GM18870 (cell line): ENCODE results near the gene TIFAB.

Source experiments
- ATAC-seq: cut with Tn5 transposase; IDR thresholded peaks from one replicate; pipeline ENCODE4 v1.9.1; 2021; ENCODE audit warnings: moderate library complexity; ENCODE audit not compliant: unreplicated experiment

The TIFAB gene

DNA sequence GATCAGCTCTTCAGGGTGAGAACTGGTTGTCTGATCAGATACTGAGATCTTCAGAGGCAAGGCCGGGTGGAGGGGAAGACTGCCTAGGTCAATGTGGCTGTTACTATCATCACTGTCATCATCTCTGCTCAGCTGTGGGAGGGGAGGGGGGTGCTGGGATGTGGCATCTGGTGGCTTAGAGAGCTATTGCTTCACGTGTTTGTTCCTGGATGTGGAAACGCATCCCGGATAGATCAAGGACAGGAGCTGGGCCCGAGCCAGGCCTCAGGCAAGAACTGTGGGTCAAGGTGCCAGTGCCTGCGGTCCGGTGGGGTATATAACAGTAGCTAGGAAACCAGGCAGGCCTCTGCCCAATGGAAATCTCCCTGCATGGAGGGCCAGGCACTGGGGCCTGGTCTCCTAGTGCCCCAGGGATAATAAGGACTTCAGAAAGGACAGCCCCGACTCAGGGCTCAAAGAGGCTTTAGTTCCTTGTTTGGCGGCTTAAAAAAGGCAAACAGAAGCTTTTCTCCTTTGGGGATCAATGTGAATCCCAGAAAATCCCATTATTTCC, 30.3 kb upstream of the TIFAB start:
- no peak for ATAC-seq

DNA sequence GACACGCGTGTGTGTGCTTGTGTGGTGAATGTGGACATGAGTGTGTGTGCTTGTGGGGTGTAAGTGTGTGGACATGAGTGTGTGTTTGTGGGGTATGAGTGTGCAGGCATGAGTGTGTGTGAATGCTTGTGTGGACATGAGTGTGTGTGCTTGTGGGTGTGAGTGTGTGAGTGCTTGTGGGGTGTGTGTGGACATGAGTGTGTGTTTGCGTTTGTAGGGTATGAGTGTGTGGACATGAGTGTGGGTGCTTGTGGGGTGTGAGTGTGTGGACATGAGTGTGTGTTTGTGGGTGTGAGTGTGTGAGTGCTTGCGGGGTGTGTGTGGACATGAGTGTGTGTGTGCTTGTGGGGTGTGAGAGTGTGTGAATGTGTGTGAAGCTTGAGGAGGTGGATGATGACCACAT, 29.8 kb upstream of the TIFAB start:
- no peak for ATAC-seq

DNA sequence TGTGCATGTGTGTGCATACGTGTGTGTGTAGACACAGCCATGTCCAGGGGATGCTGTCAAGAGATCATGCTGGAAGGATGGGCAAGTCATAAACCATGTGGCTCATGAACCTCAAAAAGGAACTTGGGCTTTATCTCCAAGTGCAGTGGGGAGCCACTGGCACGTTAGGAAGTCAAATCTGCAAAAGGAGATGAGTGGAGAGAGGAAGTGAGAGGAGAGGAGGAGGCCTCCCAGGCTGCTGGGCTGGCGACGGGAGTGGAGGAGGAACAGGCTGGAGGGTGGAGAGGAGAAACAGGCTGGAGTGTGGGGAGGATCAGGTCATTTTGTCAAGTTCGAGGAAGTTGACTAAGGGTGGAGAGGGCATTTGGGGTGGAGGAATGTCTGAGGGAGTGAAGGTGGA, 29.2 kb upstream of the TIFAB start:
- no peak for ATAC-seq

DNA sequence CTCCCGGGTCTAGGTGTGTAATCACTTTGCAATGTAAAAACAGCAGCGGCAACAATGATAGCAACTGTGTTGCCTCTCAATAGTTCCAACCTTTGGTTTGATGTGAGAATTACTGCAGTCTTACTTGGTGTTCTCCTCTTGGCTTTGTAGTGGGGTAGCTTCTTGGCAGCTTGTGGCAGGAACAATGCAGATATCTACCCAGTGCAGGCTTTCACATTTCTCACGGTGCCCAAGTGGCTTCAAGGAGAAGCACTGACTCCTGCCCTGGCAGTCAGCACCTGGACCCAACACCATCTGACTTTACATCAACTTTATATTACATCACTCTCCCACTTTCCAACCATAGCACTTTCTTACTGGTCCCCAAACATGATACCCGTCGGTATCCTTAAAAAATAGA, 28.4 kb upstream of the TIFAB start:
- ATAC-seq, result no peak

DNA sequence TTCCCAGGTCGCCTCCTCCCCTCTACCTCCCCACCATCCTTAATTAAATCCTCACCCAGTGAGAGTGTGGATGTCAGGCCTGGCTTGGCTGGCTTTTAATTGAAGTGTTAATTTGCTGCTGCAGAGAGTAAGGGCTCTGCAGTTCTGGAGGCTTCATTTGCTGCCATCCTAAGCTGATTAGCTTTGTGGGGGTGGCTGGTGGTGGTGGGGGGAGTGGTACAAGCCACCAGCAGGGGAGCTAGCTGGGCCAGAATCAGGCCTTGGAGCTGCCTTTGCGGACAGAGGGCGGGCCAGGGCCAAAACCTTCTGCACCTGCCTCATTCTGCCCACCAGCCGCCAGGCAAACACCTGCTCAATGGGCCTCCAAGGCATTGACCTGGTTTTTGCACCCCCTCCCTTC, 26.8 kb upstream of the TIFAB start:
- ATAC-seq, result no peak

DNA sequence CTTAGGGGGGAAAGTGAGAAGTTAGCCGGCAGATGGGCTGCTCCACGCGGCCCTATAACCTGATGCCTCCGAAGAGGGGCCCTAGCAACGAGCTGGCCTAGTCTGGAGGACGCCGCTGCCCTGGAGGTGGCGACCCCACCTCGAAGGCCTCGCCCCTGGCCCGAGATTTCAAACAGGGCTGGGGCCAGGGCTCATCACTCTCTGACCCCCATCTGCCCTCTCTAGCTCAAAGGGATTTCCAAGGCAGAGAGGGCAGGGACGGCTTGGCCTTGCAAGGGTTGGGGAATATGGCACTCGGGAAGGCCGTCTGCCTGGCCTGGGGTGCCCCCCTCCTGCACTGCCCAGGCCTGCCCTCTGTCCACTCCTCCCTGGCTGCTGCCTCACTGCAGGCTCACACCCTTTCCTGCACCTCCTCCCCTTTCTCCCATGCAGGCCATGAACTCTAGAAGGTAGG, 25.5 kb upstream of the TIFAB start:
- no peak for ATAC-seq

DNA sequence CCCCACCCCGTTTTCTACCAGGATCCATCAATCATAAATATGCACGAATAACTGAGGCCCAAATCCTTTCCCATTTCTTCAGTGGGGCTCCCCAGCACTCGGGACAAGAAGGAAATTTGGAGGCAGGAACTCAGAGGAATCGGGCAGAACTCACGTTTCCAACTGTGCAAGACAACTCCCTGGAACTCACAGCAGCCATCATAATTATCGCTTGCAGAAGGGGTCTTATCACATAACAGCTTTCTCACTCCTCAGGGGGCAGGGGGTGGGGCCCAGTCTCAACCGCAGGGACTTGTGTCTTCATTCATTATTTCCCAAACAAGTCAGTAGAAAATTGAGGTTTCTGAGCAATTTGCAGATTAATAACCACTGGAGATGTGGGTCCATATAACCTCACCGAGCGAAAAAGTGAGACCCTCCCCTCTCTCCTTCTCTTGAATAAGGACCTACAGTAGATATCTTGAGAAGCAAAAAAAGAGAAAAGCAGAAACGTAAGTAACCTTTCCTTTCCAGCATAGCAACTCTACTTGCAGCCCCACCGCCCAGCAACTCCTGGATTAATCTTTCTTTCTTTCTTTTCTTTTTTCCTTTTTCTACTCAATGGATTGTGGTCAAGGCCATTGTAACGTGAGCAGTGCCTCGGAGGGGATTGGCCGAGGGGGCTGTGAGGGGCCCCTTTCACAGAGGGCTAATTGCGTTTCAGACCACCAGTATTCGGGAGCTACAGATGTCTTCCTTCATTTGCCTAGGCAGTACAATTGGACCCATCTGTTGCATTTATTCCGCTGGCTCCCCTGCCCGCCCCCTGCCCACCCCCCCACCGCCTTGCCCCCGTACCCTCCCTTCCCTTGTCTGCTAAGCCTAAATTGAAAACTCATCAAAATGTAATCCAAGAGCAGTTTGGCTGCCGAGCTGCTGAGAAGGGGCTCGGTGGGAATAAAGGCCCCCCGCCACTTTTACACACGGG, 24.7 kb upstream of the TIFAB start:
- ATAC-seq, result no peak

DNA sequence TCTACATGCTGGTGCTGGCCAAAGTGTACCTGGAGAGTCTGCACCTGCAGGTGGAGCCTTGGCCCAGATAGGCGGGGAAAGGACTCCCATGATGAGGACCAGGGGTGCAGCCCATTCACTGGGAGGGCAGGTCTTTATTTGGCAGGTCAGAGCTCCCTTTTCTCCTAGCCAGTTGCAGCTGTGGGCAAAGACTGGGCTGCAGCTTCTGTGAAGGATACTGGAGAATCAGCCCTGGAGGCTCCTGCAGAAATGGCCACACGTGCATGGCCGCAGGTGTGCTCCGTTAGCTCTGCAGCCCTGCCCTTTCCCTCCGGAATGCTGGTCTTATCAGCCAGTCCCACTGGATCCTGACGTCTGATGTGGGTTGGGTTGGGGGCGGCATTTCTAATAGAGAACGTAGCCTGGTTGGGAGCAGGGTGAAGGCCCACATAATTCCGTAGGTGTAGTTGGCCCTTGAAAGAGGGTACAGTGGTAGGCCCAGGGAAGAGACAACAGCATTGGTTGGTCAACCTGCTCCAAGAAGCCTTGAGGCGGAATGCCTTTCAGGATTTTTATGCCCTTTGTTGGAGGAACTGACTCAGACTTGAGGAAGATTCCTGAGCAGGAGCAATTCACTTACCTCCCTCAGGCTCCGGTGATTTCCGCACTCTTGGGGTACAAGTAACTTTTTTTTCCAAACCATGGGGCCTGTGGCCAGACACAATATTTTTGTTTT, 22.0 kb upstream of the TIFAB start:
- no peak for ATAC-seq

DNA sequence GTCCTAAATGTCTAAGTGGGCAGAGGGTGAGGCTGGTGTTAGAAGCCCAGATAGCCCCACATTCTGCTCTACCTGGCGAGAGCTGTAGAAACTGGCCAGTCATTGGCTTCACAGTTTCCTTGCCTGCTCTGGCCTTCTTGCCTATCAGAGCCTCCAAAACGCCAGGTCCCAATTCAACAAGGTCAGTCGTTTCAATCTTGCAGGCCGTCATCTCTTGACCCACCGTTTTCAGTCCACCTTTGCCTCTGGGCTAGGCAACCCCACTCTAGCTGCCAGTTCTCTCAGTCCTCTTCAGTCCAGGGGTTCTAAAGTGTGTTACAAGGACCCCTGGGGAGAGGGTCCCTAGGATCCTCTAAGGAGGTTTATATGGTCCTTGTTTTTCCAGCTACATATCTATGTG, 20.0 kb upstream of the TIFAB start:
- ATAC-seq, result no peak

DNA sequence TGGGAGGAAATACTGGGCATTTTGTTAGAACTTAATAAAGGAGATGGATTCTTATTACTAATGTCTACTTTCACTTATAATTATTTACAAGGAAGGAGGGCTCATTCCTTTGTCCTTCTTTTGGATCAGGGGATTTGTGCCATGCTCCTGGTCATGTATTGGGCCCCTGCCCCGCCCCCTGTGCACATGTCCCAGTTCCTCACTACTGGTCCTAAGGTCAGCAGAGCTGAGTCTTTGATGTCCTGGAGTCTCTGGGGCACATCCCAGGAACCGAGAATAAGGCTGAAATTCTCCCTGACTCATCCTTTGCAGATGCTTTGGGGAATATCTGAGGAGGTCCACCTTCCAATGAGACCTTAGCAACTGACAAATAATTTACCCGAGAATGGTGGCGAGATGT, 19.6 kb upstream of the TIFAB start:
- ATAC-seq, result no peak

DNA sequence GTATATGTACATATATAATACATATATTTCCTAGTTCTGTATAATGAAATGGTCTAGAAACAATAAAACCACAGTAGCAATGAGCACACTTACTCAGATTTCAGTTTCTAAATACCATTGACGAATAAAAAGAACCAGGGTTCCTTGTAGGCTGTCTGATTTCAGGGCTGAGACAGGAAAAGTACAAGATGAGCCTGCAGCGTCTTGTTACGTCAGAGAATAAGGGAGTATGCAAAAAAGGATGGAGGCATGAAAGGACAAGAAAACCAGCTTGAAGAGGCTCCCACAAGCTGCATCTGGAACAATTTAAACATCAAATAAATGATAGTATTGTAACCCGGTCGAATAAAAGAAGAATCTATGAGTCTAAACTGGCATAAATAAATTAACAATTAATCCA, 17.8 kb upstream of the TIFAB start:
- ATAC-seq, result no peak

DNA sequence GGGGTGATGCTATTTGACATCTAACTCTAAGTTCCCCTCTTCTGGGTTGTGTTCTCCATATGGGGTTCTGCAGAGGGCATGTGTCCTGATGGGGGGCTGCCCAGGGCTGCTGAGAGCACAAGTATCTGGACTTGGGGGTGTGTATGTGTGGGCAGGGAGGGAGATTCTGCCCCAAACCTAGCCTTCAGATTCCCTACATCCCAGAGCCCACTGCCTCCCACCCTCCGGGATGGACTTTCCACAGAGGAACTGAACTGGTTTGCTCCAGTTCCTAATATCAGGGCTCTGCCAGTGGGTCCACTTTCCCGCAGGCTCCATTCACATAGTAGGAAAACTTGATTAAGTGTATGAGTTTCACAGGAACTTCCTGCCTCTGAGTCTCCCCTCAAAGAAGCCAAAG, 16.4 kb upstream of the TIFAB start:
- ATAC-seq, result no peak

DNA sequence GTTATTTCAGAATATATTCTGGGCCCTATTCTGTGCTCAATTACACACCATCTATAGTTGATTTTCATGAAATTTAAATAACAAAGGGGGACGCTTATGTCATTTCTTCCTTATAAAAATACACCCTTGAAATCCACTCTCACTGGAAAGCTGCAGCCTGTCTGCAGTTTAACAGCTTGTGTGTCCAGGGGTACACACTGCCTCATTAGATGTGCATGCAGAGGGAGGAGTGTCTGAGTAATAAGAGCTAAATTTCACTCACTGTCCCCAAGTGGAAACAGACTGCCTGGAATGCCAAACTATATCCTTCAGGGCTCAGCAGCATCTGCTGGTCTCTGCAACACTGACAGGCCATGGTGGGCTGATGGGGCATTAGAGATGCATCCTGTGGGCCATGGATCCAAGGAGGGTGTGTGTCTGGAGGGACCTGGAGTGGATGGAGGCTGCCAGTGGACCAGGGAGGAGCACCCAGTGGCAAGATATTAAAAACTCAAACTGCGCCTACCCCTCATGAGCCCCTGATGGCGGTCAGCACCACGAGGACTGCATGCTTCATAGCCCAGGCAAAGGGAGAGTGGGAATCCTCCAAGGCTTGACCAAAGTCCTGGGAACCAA, 15.8 kb upstream of the TIFAB start:
- no peak for ATAC-seq

DNA sequence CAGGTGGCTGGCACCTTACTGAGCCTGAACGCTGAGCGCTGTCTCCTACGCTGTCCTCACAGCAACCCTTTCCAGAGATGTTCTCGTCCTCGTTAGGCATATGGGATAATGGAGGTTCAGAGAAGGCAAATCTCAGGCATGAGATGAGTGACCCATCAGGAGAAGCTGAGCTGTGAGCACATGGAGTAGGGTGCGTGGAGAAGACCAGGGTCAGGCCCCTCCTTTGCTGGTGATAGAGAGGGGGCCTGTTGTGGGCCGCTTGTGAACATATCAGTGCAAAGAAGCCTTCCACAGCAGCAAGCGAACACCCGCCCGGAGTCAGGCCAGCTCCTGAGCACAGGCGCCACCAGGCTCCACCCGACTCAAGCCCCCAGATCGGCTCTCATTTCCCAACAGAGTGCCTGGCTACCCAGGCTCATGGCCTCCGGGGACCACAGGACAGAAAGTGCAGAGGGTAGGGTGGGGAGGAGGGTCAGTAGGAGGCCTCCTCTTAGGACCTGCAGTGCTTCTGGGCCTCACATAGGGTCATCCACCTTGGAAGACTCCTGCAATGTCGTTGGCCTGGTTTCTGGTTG, 15.0 kb upstream of the TIFAB start:
- no peak for ATAC-seq

DNA sequence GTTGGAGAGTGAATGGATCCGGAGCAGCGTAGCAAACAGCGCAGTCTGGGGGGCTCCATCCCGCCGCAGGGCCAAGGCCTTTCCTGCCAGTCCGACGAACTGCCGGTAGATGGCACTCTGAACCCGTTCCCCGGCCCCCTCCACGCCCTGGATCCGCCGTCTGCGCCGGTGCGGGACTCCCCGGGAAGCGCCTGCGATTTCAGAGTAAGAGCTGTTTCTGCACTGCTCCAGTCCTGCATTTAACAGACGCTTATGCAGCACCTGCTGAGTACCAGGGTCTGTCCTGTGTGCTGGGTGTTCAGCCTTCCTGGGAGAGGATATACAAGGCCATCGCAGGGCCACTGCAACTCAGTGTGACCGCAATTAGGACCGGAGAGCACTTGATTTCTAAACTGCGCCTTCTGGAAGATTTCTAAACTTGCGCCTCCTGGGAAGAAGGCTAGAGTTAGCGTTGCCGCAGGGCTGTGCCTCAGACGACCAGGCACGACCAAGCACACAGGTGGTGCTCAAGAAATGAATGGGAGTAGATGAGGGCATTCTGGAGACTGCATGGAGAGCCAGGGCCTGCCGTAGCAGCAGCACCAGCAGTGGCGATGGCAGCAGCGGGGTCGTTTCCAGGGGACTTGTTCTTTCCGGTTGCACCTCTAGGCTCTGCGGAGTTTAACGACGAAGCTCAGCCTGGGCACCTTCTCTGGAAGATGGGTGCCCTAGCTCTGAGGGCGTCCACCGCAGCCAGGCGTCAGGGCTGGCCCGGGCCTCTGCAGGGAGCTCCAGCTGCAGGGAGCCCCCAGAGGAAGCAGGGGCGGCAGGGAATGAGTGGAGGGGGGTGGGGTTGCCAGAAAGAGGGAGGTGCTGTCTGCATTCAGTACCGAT, 14.3 kb upstream of the TIFAB start:
- ATAC-seq, result no peak

DNA sequence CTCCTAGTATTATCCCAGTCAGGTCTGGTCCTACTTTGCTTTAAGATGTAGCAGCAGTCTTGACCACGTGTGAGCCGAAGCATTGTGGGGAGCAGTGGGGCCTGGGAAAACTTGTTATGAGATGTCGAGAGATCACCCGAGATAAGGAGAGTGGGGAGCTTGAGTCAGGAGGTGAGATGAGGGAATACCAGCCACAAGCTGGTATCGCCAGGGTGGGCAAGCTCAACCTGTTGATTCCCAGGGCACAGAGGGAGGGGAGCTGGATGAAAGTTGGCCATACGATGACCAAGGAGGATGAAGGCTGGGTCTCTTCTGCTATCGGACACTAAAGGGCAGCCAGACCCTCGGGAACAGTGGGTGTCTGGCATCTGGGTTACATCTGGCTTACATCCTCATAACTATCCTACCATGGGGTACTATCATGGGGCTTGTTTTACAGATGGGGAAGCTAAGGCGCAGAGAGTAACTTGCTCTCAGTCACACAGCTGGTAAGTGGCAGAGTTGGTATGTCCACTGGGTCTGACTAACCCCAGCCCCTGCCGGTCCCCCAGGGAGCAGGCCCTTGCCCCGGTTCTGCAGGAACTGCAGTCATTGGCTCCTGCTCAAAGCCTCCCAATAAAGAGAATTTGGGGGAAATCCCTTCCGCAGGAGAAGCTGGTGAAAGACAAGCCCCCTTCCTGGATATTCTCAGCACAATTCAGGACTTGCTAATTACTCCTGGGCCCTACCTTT, 13.4 kb upstream of the TIFAB start:
- no peak for ATAC-seq

DNA sequence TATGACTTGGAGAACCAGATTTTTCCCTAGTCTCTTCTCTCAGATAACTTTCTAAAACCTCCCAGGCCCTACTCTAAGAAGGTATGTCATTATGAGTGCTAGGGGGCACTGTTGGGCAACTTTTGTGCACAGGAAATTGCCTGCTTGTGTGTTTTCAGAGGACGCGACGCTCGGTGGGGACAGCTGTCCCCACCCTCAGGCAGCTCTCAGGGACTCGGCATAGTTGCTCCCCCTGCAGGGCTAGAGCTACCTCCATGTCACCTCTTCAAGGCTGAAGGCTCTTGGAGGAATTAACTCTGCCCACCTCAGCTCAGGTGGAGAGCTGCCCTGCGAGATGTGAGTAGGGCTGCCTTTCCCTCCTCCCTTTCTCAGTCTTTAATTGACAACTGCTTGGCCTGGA, 10.2 kb upstream of the TIFAB start:
- ATAC-seq, result no peak

DNA sequence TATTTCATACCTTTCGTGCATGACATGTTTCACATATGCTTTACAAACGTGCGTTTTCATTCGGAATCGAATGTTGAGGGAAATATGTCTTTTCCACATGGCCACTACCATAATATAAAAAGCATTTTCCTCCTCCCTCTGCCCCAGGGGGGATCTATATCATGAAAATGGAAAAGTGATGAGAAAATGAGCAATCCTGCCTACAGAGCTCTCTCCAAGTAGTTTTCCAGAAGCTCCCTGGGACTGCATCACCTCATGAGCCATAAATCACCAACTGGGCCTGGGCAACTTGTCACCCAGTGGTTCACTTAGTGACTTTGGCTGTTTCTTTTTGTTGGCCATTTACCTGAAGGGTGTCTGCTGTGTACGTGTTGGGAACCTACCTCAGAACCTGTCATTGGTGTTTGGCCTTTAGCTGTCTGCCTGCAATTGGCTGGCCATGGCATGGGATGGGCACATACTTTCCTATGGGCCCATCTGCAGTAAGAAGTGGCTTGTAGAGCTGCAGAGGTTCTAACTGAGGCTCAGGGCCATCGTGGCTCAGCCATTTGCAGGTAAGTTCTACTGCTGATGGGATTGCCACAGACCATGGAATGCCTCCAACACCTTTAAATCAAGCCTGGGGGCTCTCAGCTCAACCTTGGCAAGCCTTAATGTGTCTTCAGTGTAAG, 9.5 kb upstream of the TIFAB start:
- ATAC-seq, result no peak
